PC-9 (cell line): ENCODE results near the gene CNPPD1. TPM values are rescaled to one million over a fixed set of nuclear protein-coding genes. Genes with fewer than 3 reads are reported as not detected.

ENCODE experiments used
- BruUV-seq: library from RNA; stranded (reverse); fragments of 400-500 nt; replicated peaks from 2 replicates; lab custom pipeline; 2021; lab: Mats Ljungman, UMichigan
- CTCF ChIA-PET: fragments of 300-600 bp; sonication (Branson Sonifier 250); formaldehyde crosslinking; loops from one replicate; lab custom pipeline; 2022; ENCODE audit warnings: antibody characterized with exemption; lab: Charles Lee
- POLR2A ChIA-PET: fragments of 300-600 bp; sonication (Branson Sonifier 250); formaldehyde crosslinking; loops from one replicate; lab custom pipeline; 2022; ENCODE audit warnings: antibody characterized with exemption; ENCODE audit not compliant: unreplicated experiment; lab: Charles Lee
- DNase-seq, 2 experiments: peaks; one replicate each; pipeline versions ENCODE4 v3.0.0 to v3.0.0-alpha.2; 2015 to 2022; ENCODE audit warnings: mixed read lengths in 1 of 2
- H2AFZ ChIP-seq: fragments of 200-600 bp; sonication (generic); 2 replicates; pipeline ENCODE4 v1.8.1; 2017; ENCODE audit warnings: antibody characterized with exemption
- H3F3A ChIP-seq: fragments of 200-600 bp; sonication (generic); 2 replicates; pipeline ENCODE4 v1.8.1; 2017; ENCODE audit warnings: antibody characterized with exemption, mild to moderate bottlenecking, low read depth; ENCODE audit not compliant: insufficient read depth
- H3K27ac ChIP-seq: fragments of 200-600 bp; sonication (generic); 2 replicates; pipeline ENCODE4 v1.6.1; 2016; ENCODE audit warnings: mixed run types
- H3K27me3 ChIP-seq: fragments of 200-600 bp; sonication (generic); 2 replicates; pipeline ENCODE4 v1.6.1; 2016; ENCODE audit warnings: low read depth, mixed run types; ENCODE audit not compliant: insufficient read depth
- H3K36me3 ChIP-seq: fragments of 200-600 bp; sonication (generic); 2 replicates; pipeline ENCODE4 v1.6.1; 2016; ENCODE audit warnings: low read depth, mixed run types
- H3K4me1 ChIP-seq: fragments of 200-600 bp; sonication (generic); replicated peaks from 2 replicates; pipeline ENCODE4 v1.6.1; 2016; ENCODE audit warnings: mixed run types; ENCODE audit not compliant: insufficient read depth
- H3K4me2 ChIP-seq: fragments of 200-600 bp; sonication (generic); 2 replicates; pipeline ENCODE4 v1.6.1; 2017; ENCODE audit warnings: mixed run types
- H3K4me3 ChIP-seq: fragments of 200-600 bp; sonication (generic); 2 replicates; pipeline ENCODE4 v1.6.1; 2016; ENCODE audit warnings: mixed run types
- H3K79me2 ChIP-seq: fragments of 200-600 bp; sonication (generic); 2 replicates; pipeline ENCODE4 v1.6.1; 2017; ENCODE audit warnings: low read depth, mixed run types
- H3K9me2 ChIP-seq: fragments of 200-600 bp; sonication (generic); 2 replicates; pipeline ENCODE4 v1.8.1; 2017; ENCODE audit warnings: mild to moderate bottlenecking; ENCODE audit not compliant: insufficient read depth
- H3K9me3 ChIP-seq: fragments of 200-600 bp; sonication (generic); 2 replicates; pipeline ENCODE4 v1.8.1; 2016; ENCODE audit warnings: low read depth; ENCODE audit not compliant: insufficient read depth
- H4K20me1 ChIP-seq: fragments of 200-600 bp; sonication (generic); 2 replicates; pipeline ENCODE4 v1.8.1; 2017; ENCODE audit not compliant: insufficient read depth
- CTCF ChIP-seq: fragments of 200-600 bp; sonication (generic); conservative IDR thresholded peaks from 2 replicates; pipeline ENCODE4 v1.6.1; 2017; ENCODE audit warnings: mixed run types, antibody characterized with exemption, mild to moderate bottlenecking, moderate library complexity
- EZH2 ChIP-seq: fragments of 200-600 bp; sonication (generic); IDR thresholded peaks from 2 replicates; pipeline ENCODE4 v1.8.0; 2017; ENCODE audit warnings: antibody characterized with exemption, low read depth
- intact Hi-C: fragments of 100-400 bp; cut with micrococcal nuclease; formaldehyde crosslinking; loops from one replicate; pipeline ENCODE4 v1.10.0; 2022; ENCODE audit not compliant: unreplicated experiment
- total RNA-seq: library from RNA; stranded (reverse); gene quantifications from 2 replicates; pipeline ENCODE4 v1.2.3, GENCODE V29; 2021

CNPPD1 gene
- total RNA-seq, 1 experiment from 2014 or later = 37.1 TPM

DNA sequence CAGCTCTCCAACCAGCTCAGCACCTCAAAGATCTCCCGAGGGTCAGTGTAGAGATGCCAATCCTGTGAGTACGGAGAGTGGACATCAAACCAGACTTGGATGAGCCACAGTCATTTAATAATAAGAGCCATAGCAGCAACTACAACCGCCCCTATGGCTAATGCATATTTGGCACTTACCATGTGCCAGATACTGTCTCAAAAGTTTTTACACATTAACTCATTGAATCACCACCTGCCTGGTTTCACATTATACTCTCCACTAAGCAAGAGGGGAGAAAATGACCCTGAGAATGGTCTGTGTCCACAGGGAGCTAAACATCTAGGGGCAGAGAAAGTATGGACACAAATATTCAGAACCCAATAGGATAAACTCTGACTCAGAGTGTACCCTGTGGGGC, 2.6 kb downstream of the CNPPD1 start:
- H3K9me2 ChIP-seq = no peaks in the 10 kb centered on the region
- H3K4me2 ChIP-seq = no peak overlapping the region
- TF ChIP-seq CTCF (no peak), EZH2 (no peak)
- H2AFZ ChIP-seq = no peak overlapping the region
- no peaks in the 10 kb centered on the region for H3K27me3 ChIP-seq
- no peaks in the 10 kb centered on the region; the same call in 1 of the 2 replicates for H4K20me1 ChIP-seq
- ChIA-PET POLR2A (interaction anchor here (0.7 kb wide), 1 partner anchor 195 kb away, joined by 3 read pairs; no protein-coding TSS in a partner anchor), CTCF (interaction anchor here (0.6 kb wide), 1 partner anchor 31 kb away, joined by 3 read pairs; no protein-coding TSS in a partner anchor)
- intact Hi-C loops = no loop called here
- H3K79me2 ChIP-seq = peaks cover 27% of the 10 kb centered on the region
- H3K9me3 ChIP-seq = no peaks in the 10 kb centered on the region
- no peak for DNase-seq
- H3K27ac ChIP-seq = no peak overlapping the region
- no peak overlapping the region for H3K4me3 ChIP-seq
- no TSS peak for BruUV-seq
- peaks cover 35% of the 10 kb centered on the region for H3F3A ChIP-seq
- peaks cover 14% of the 10 kb centered on the region for H3K4me1 ChIP-seq
- 0 out of 2 replicates have a peak, but pooled peaks cover 12% of the 10 kb centered on the region for H3K36me3 ChIP-seq

- intact Hi-C loops = no loop called here
- Histone ChIP-seq H3K27ac (no peak overlapping the region), H3K9me2 (no peaks in the 10 kb centered on the region), H3K79me2 (peaks cover 21% of the 10 kb centered on the region), H3F3A (peaks cover 35% of the 10 kb centered on the region), H3K36me3 (0 out of 2 replicates have a peak, but pooled peaks cover 12% of the 10 kb centered on the region), H2AFZ (no peak overlapping the region), H3K4me1 (peaks cover 11% of the 10 kb centered on the region), H4K20me1 (no peaks in the 10 kb centered on the region; the same call in 1 of the 2 replicates), H3K9me3 (no peaks in the 10 kb centered on the region), H3K4me2 (no peak overlapping the region), H3K27me3 (no peaks in the 10 kb centered on the region), H3K4me3 (no peak overlapping the region)
- no peak for TF ChIP-seq CTCF
- no peak for TF ChIP-seq EZH2
- no peak for DNase-seq
- CTCF ChIA-PET = no interaction called here
- POLR2A ChIA-PET = no interaction called here
- no TSS peak for BruUV-seq
These were observed 3.5 kb downstream of the CNPPD1 start for GRCh38 chr2:219173176-219173575.

DNA sequence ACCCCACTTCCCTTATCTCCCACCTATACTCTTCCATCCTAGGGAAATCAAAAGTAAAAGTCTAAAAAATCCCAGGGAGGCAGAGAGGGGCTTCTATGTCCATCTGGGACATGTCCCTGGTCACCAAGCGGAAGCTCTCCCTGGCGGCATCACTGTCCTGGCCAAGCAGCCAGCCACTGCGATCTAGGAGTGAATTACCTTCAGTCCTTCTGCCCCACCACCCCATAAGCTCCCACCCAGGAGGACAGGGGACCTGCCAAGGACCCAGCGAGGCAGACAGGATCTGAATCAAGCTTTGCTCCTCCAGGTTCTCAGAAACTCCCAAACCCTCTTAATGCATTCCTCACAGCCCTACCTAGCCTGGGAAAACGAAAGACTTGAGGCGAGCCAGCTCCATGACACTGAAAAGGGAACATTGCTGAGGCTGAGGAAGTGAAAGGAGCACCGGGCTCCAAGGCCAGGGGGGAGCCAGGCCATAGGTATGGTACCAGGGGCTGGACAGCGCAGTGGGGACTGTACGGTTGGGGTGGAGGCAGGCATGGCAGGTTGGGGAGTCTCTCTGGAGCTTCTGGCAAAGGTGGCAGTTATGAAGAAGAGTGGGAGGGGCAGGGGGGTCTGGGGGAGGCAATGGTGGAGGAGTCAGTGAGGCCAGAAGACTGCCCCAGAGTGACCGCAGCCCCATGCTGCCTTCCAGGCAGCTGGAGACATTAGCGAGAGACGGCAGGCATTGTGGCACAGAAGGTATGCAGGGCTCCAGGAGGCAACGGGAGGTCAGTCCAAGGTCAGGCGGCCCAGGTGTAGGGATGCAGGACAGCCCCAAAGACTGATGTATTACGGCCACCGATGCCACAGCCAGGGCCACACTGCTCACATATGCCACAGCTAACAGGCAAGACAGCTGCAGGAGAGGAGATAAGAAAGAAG, 4.2 kb downstream of the CNPPD1 start:
- intact Hi-C loops = no loop called here
- ChIA-PET CTCF (no interaction called here), POLR2A (interaction anchor here (0.6 kb wide), 1 partner anchor 102 kb away, joined by 14 read pairs; no protein-coding TSS in a partner anchor)
- Histone ChIP-seq H3K36me3 (0 out of 2 replicates have a peak, but pooled peaks cover 12% of the 10 kb centered on the region), H3K9me2 (no peaks in the 10 kb centered on the region), H3K9me3 (no peaks in the 10 kb centered on the region), H3F3A (peaks cover 33% of the 10 kb centered on the region), H3K4me3 (no peak overlapping the region), H3K27ac (no peak overlapping the region), H2AFZ (no peak overlapping the region), H3K27me3 (no peaks in the 10 kb centered on the region), H3K79me2 (peaks cover 21% of the 10 kb centered on the region), H3K4me2 (no peak overlapping the region), H3K4me1 (peaks cover 11% of the 10 kb centered on the region), H4K20me1 (no peaks in the 10 kb centered on the region; the same call in 1 of the 2 replicates)
- TF ChIP-seq CTCF = no peak
- no peak for TF ChIP-seq EZH2
- no peak for DNase-seq
- BruUV-seq = no TSS peak
